ENCODE measurements around the gene NOVA2. TPM values are rescaled to one million over a fixed set of nuclear protein-coding genes. Genes with fewer than 3 reads are reported as not detected.
"Not testable (repeated sequence)": the region's sequence is repeated elsewhere in the genome, so short reads cannot be mapped to it uniquely, and the experiment has no call there.

The NOVA2 gene
- total RNA-seq, 2 experiments from 2014 or later: not detected

GRCh38 chr19:45902651-45903625 is 70.7 kb downstream of the NOVA2 start:
- ChIA-PET POLR2A (interaction anchor here (0.5 to 2.2 kb wide), 5 partner anchors 17 to 227 kb away, joined by 3 to 19 read pairs (median 6); partner anchors contain the start of genes CCDC61, IRF2BP1 and SYMPK), CTCF (interaction anchor here (0.5 to 4.3 kb wide), 7 partner anchors 18 to 843 kb away, joined by 3 to 23 read pairs (median 4); partner anchors contain the start of genes FOXA3 and SYMPK)

- POLR2A ChIA-PET: interaction anchor here (0.8 to 2.2 kb wide), 3 partner anchors 16 to 93 kb away, joined by 5 to 19 read pairs (median 6); partner anchors contain the start of genes CCDC61 and IRF2BP1
- CTCF ChIA-PET: interaction anchor here (0.5 to 4.3 kb wide), 5 partner anchors 17 to 363 kb away, joined by 3 to 23 read pairs (median 4); partner anchors contain the start of genes FOXA3 and SYMPK
These were observed 71.6 kb downstream of the NOVA2 start, which contains the start of gene MYPOP for GRCh38 chr19:45901912-45902650. MYPOP (minus strand) TSS chr19:45902613; CDS start chr19:45901773, 840 bp downstream.

GRCh38 chr19:45901432-45901911 is 72.2 kb downstream of the NOVA2 start:
- POLR2A ChIA-PET: interaction anchor here (0.8 to 2.2 kb wide), 3 partner anchors 15 to 94 kb away, joined by 5 to 19 read pairs (median 6); partner anchors contain the start of genes CCDC61 and IRF2BP1
- CTCF ChIA-PET: interaction anchor here (1.3 to 4.3 kb wide), 2 partner anchors 38 to 108 kb away, joined by 4 to 23 read pairs; partner anchors contain the start of genes FOXA3 and SYMPK

- ChIA-PET POLR2A (interaction anchor here (0.6 to 0.8 kb wide), 2 partner anchors 37 to 545 kb away, joined by 4 to 5 read pairs; no protein-coding TSS in a partner anchor), CTCF (interaction anchor here (0.6 to 4.3 kb wide), 6 partner anchors 15 to 132 kb away, joined by 3 to 23 read pairs (median 4); partner anchors contain the start of genes FOXA3, IRF2BP1, SIX5 and SYMPK)
These were observed 72.8 kb downstream of the NOVA2 start for GRCh38 chr19:45900738-45901431.

GRCh38 chr19:45899919-45900589 is 73.6 kb downstream of the NOVA2 start:
- POLR2A ChIA-PET: interaction anchor here (0.6 kb wide), 1 partner anchor 545 kb away, joined by 4 read pairs; no protein-coding TSS in a partner anchor
- CTCF ChIA-PET: interaction anchor here (0.6 to 4.3 kb wide), 6 partner anchors 14 to 131 kb away, joined by 3 to 23 read pairs (median 4); partner anchors contain the start of genes FOXA3, IRF2BP1, SIX5 and SYMPK

- POLR2A ChIA-PET: no interaction called here
These were observed 74.4 kb downstream of the NOVA2 start for GRCh38 chr19:45899253-45899652.

GRCh38 chr19:45897261-45897812 is 76.3 kb downstream of the NOVA2 start:
- POLR2A ChIA-PET: no interaction called here
- CTCF ChIA-PET: no interaction called here

More at GRCh38 chr19:45899253-45899652, 74.4 kb downstream of the NOVA2 start:
- CTCF ChIA-PET: no interaction called here

- CTCF ChIA-PET, POLR2A ChIA-PET: not testable (repeated sequence)
These were observed 77.6 kb downstream of the NOVA2 start for GRCh38 chr19:45895983-45896599.

- ChIA-PET POLR2A (no interaction called here), CTCF (no interaction called here)
These were observed 78.1 kb downstream of the NOVA2 start for GRCh38 chr19:45895519-45895972.

GRCh38 chr19:45890877-45891276 is 82.8 kb downstream of the NOVA2 start:
- ChIA-PET CTCF (no interaction called here), POLR2A (no interaction called here)

GRCh38 chr19:45889210-45889885 is 84.3 kb downstream of the NOVA2 start:
- CTCF ChIA-PET: interaction anchor here (0.8 kb wide), 1 partner anchor 90 kb away, joined by 3 read pairs; no protein-coding TSS in a partner anchor

GRCh38 chr19:45887200-45887710 is 86.4 kb downstream of the NOVA2 start:
- ChIA-PET POLR2A (interaction anchor here (2.2 kb wide), 1 partner anchor 15 kb away, joined by 19 read pairs; the partner anchor contains the start of gene MYPOP), CTCF (interaction anchor here (0.9 kb wide), 1 partner anchor 20 kb away, joined by 3 read pairs; no protein-coding TSS in a partner anchor)

More at GRCh38 chr19:45889210-45889885, 84.3 kb downstream of the NOVA2 start:
- POLR2A ChIA-PET: no interaction called here

- CTCF ChIA-PET: interaction anchor here (0.6 to 2.4 kb wide), 6 partner anchors 14 to 245 kb away, joined by 3 to 27 read pairs (median 4); partner anchors contain the start of genes FOXA3 and SYMPK
- POLR2A ChIA-PET: interaction anchor here (0.5 to 2.4 kb wide), 5 partner anchors 10 to 194 kb away, joined by 4 to 19 read pairs (median 6); partner anchors contain the start of genes DMPK, FOXA3, MYPOP and QPCTL
These were observed 87.1 kb downstream of the NOVA2 start for GRCh38 chr19:45886427-45887199.

- ChIA-PET CTCF (interaction anchor here (0.6 to 2.4 kb wide), 9 partner anchors 9 to 245 kb away, joined by 3 to 27 read pairs (median 4); partner anchors contain the start of genes FOXA3, MYPOP and SYMPK), POLR2A (interaction anchor here (0.5 to 2.4 kb wide), 5 partner anchors 9 to 194 kb away, joined by 4 to 19 read pairs (median 6); partner anchors contain the start of genes DMPK, FOXA3, MYPOP and QPCTL)
These were observed 87.9 kb downstream of the NOVA2 start, which contains the start of gene IRF2BP1 for GRCh38 chr19:45885556-45886426. IRF2BP1 (minus strand) TSS chr19:45886141; CDS start chr19:45885774, 367 bp downstream.
